ENCODE data around the gene MEF2B.

Gene MEF2B

GRCh38 chr19:19213426-19214158 lies 43.5 kb upstream of the MEF2B start:
- H2AFZ ChIP-seq (ENCODE audit: low read depth, low read length, severe bottlenecking) = no peak overlapping the region
- no peak overlapping the region for H3K4me3 ChIP-seq (ENCODE audit: insufficient read depth, low read length, poor library complexity, severe bottlenecking)
- no peak for TF ChIP-seq EZH2phosphoT487 (conservative IDR thresholded peaks at IDR 0.05; ENCODE audit: low read length)
- no peak for TF ChIP-seq CTCF (IDR thresholded peaks at IDR 0.05; ENCODE audit: insufficient read depth, low read length, poor library complexity, severe bottlenecking)
- no peak overlapping the region for H3K4me2 ChIP-seq (ENCODE audit: low read depth, low read length, poor library complexity, severe bottlenecking)
- H3K36me3 ChIP-seq (ENCODE audit: low read length) = no peaks in the 10 kb centered on the region
- H3K9ac ChIP-seq (ENCODE audit: low read length) = no peak overlapping the region
- H3K79me2 ChIP-seq (ENCODE audit: insufficient read depth, low read length) = no peaks in the 10 kb centered on the region
- no peaks in the 10 kb centered on the region for H3F3A ChIP-seq (ENCODE audit: insufficient read depth)
- H4K20me1 ChIP-seq (ENCODE audit: low read depth, low read length) = no peaks in the 10 kb centered on the region
- H3K27ac ChIP-seq (ENCODE audit: low read depth, low read length) = no peak overlapping the region
- no peaks in the 10 kb centered on the region for H3K9me2 ChIP-seq (replicated peaks; ENCODE audit: insufficient read depth, low read length)
- H3K9me3 ChIP-seq (ENCODE audit: insufficient read depth, low read length) = no peaks in the 10 kb centered on the region
- no peaks in the 10 kb centered on the region for H3K27me3 ChIP-seq (ENCODE audit: low read length)

- Histone ChIP-seq H3K9me2 (replicated peaks; ENCODE audit: insufficient read depth, low read length) (no peaks in the 10 kb centered on the region), H4K20me1 (ENCODE audit: low read depth, low read length) (no peaks in the 10 kb centered on the region), H3K9ac (ENCODE audit: low read length) (no peak overlapping the region), H3K27me3 (ENCODE audit: low read length) (no peaks in the 10 kb centered on the region), H2AFZ (ENCODE audit: low read depth, low read length, severe bottlenecking) (no peak overlapping the region), H3K79me2 (ENCODE audit: insufficient read depth, low read length) (no peaks in the 10 kb centered on the region), H3K9me3 (ENCODE audit: insufficient read depth, low read length) (no peaks in the 10 kb centered on the region), H3K4me2 (ENCODE audit: low read depth, low read length, poor library complexity, severe bottlenecking) (no peak overlapping the region), H3F3A (ENCODE audit: insufficient read depth) (no peaks in the 10 kb centered on the region), H3K27ac (ENCODE audit: low read depth, low read length) (no peak overlapping the region), H3K36me3 (ENCODE audit: low read length) (no peaks in the 10 kb centered on the region), H3K4me3 (ENCODE audit: insufficient read depth, low read length, poor library complexity, severe bottlenecking) (no peak overlapping the region)
- TF ChIP-seq EZH2phosphoT487 (conservative IDR thresholded peaks at IDR 0.05; ENCODE audit: low read length) (no peak), CTCF (IDR thresholded peaks at IDR 0.05; ENCODE audit: insufficient read depth, low read length, poor library complexity, severe bottlenecking) (no peak)
Measured at GRCh38 chr19:19212916-19213315, 42.9 kb upstream of the MEF2B start.

- Histone ChIP-seq H3K27me3 (ENCODE audit: low read length) (no peaks in the 10 kb centered on the region), H3F3A (ENCODE audit: insufficient read depth) (no peaks in the 10 kb centered on the region), H3K9me3 (ENCODE audit: insufficient read depth, low read length) (no peaks in the 10 kb centered on the region), H4K20me1 (ENCODE audit: low read depth, low read length) (no peaks in the 10 kb centered on the region), H2AFZ (ENCODE audit: low read depth, low read length, severe bottlenecking) (no peak within 1 kb of the TSS), H3K27ac (ENCODE audit: low read depth, low read length) (no peak within 1 kb of the TSS), H3K36me3 (ENCODE audit: low read length) (no peaks in the 10 kb centered on the region), H3K79me2 (ENCODE audit: insufficient read depth, low read length) (no peaks in the 10 kb centered on the region), H3K4me2 (ENCODE audit: low read depth, low read length, poor library complexity, severe bottlenecking) (no peak within 1 kb of the TSS), H3K4me3 (ENCODE audit: insufficient read depth, low read length, poor library complexity, severe bottlenecking) (no peak within 1 kb of the TSS), H3K9ac (ENCODE audit: low read length) (no peak within 1 kb of the TSS), H3K9me2 (replicated peaks; ENCODE audit: insufficient read depth, low read length) (no peaks in the 10 kb centered on the region)
- TF ChIP-seq EZH2phosphoT487 (conservative IDR thresholded peaks at IDR 0.05; ENCODE audit: low read length) (no peak), CTCF (IDR thresholded peaks at IDR 0.05; ENCODE audit: insufficient read depth, low read length, poor library complexity, severe bottlenecking) (no peak)
Measured at GRCh38 chr19:19211499-19212420, 41.7 kb upstream of the MEF2B start, which contains the start of gene NCAN. TSS of gene NCAN (plus strand) at chr19:19211958. CDS start at chr19:19216954, 4,996 bp downstream.

Data from SU-DHL-6 (cell line).